Endodermal cell (in vitro differentiated cells): ENCODE measurements around the gene NOX3. TPM values are rescaled to one million over a fixed set of nuclear protein-coding genes. Genes with fewer than 3 reads are reported as not detected.

Experiments
- DNase-seq: peaks from one replicate; pipeline ENCODE4 v3.0.0-alpha.2; 2017
- H3K27ac ChIP-seq: 2 replicates; pipeline ENCODE4 v1.5.1; 2013; ENCODE audit warnings: mild to moderate bottlenecking, low read depth, low read length, moderate library complexity
- H3K27me3 ChIP-seq: 2 replicates; pipeline ENCODE4 v1.6.1; 2013; ENCODE audit warnings: mild to moderate bottlenecking, low read length, moderate library complexity; ENCODE audit not compliant: insufficient read depth, control insufficient read depth, poor library complexity, severe bottlenecking
- H3K36me3 ChIP-seq: 2 replicates; pipeline ENCODE4 v1.7.0; 2013; ENCODE audit warnings: mild to moderate bottlenecking, low read length, moderate library complexity; ENCODE audit not compliant: control insufficient read depth, insufficient read depth
- H3K4me1 ChIP-seq: one replicate; pipeline ENCODE4 v1.7.0; 2013; ENCODE audit warnings: low read length; ENCODE audit not compliant: control insufficient read depth, insufficient read depth
- H3K4me3 ChIP-seq: 2 replicates; pipeline ENCODE4 v1.5.1; 2013; ENCODE audit warnings: mild to moderate bottlenecking, low read length, moderate library complexity
- H3K9ac ChIP-seq: 2 replicates; pipeline ENCODE4 v1.6.1; 2013; ENCODE audit warnings: mild to moderate bottlenecking, low read length, moderate library complexity; ENCODE audit not compliant: poor library complexity, severe bottlenecking; ENCODE audit errors: extremely low read depth
- H3K9me3 ChIP-seq: 2 replicates; pipeline ENCODE4 v1.6.1; 2013; ENCODE audit warnings: mild to moderate bottlenecking, low read length, moderate library complexity; ENCODE audit not compliant: control insufficient read depth
- H3K27ac Mint-ChIP-seq: 2 replicates; pipeline ENCODE4 v1.8.0; 2020; ENCODE audit warnings: mixed read lengths
- H3K27me3 Mint-ChIP-seq: 2 replicates; pipeline ENCODE4 v1.8.0; 2021; ENCODE audit warnings: mild to moderate bottlenecking, mixed read lengths; ENCODE audit not compliant: insufficient read depth
- H3K36me3 Mint-ChIP-seq: 2 replicates; pipeline ENCODE4 v1.8.0; 2020; ENCODE audit warnings: low read depth, mixed read lengths
- H3K4me1 Mint-ChIP-seq: 2 replicates; pipeline ENCODE4 v1.8.0; 2020; ENCODE audit warnings: mixed read lengths
- H3K4me3 Mint-ChIP-seq: 2 replicates; pipeline ENCODE4 v1.8.0; 2020; ENCODE audit warnings: mild to moderate bottlenecking, moderate library complexity, mixed read lengths
- H3K9me3 Mint-ChIP-seq: 2 replicates; pipeline ENCODE4 v1.8.0; 2020; ENCODE audit warnings: mild to moderate bottlenecking, mixed read lengths
- CTCF ChIP-seq: fragments of 200-600 bp; sonication (generic); conservative IDR thresholded peaks from 2 replicates; pipeline ENCODE4 v1.5.0; 2021; ENCODE audit warnings: antibody characterized with exemption, mild to moderate bottlenecking
- WGBS, 2 experiments: methylation state at CpG; one replicate each; pipeline versions ENCODE4 v1.1.5 to v1.1.7; 2013; ENCODE audit warnings: missing lambda C conversion rate in 2 of 2, mixed read lengths in 1 of 2; ENCODE audit not compliant: insufficient coverage in 1 of 2, insufficient read length in 1 of 2; 5-methylcytosine and 5-hydroxymethylcytosine counted together
- total RNA-seq, 2 donors: library from RNA; stranded (reverse); fragmentation: NEBNext Ultra II Directional in 1 of 2; extraction: Animal tissue kit (Norgen Biotek cat#: 25700) in 1 of 2; gene quantifications; 2 replicates in 1 of 2; 3 replicates in 1 of 2; pipeline ENCODE4 v1.2.1, GENCODE V29; 2021

The NOX3 gene
- total RNA-seq, 2 donors from 2014 or later, result not detected

- Mint-ChIP-seq H3K9me3 (no peaks in the 10 kb centered on the region), H3K4me3 (no peak overlapping the region), H3K27me3 (no peaks in the 10 kb centered on the region), H3K36me3 (no peaks in the 10 kb centered on the region), H3K27ac (no peak overlapping the region), H3K4me1 (peaks cover 18% of the 10 kb centered on the region)
- WGBS, 2 experiments, result 81 to 89% methylated on average over 6 to 9 of the region's 9 CpGs
- no peak overlapping the region for H3K27ac ChIP-seq
- H3K36me3 ChIP-seq, result no peaks in the 10 kb centered on the region
- no peak overlapping the region for H3K9ac ChIP-seq
- TF ChIP-seq CTCF, result no peak
- H3K9me3 ChIP-seq, result no peaks in the 10 kb centered on the region
- H3K4me1 ChIP-seq, result peaks cover 6% of the 10 kb centered on the region
- DNase-seq, result no peak
- H3K27me3 ChIP-seq, result no peaks in the 10 kb centered on the region
- H3K4me3 ChIP-seq, result no peak overlapping the region
Measured at GRCh38 chr6:155444952-155445903, 10.4 kb downstream of the NOX3 start.

- Histone ChIP-seq H3K4me3 (no peak overlapping the region), H3K4me1 (peaks cover 6% of the 10 kb centered on the region), H3K9me3 (no peaks in the 10 kb centered on the region), H3K9ac (no peak overlapping the region), H3K27ac (no peak overlapping the region), H3K27me3 (no peaks in the 10 kb centered on the region), H3K36me3 (no peaks in the 10 kb centered on the region)
- DNase-seq, result no peak
- Mint-ChIP-seq H3K9me3 (no peaks in the 10 kb centered on the region), H3K36me3 (no peaks in the 10 kb centered on the region), H3K4me3 (no peak overlapping the region), H3K27ac (no peak overlapping the region), H3K27me3 (no peaks in the 10 kb centered on the region), H3K4me1 (peaks cover 11% of the 10 kb centered on the region)
- no peak for TF ChIP-seq CTCF
- WGBS, 2 experiments, result 91 to 93% methylated on average over 4 to 9 of the region's 9 CpGs
Measured at GRCh38 chr6:155444120-155444917, 11.3 kb downstream of the NOX3 start.

- no peak overlapping the region for H3K27ac ChIP-seq
- DNase-seq, result no peak
- no peaks in the 10 kb centered on the region for H3K36me3 Mint-ChIP-seq
- H3K4me1 Mint-ChIP-seq, result no peaks in the 10 kb centered on the region
- TF ChIP-seq CTCF, result no peak
- no peaks in the 10 kb centered on the region for H3K9me3 ChIP-seq
- no peaks in the 10 kb centered on the region for H3K27me3 ChIP-seq
- WGBS, 2 experiments, result 93 to 98% methylated on average over 5 to 9 of the region's 9 CpGs
- no peak overlapping the region for H3K4me3 Mint-ChIP-seq
- peaks cover 6% of the 10 kb centered on the region for H3K27me3 Mint-ChIP-seq
- no peak overlapping the region for H3K4me3 ChIP-seq
- H3K36me3 ChIP-seq, result no peaks in the 10 kb centered on the region
- H3K27ac Mint-ChIP-seq, result no peak overlapping the region
- no peak overlapping the region for H3K9ac ChIP-seq
- no peaks in the 10 kb centered on the region for H3K4me1 ChIP-seq
- H3K9me3 Mint-ChIP-seq, result no peaks in the 10 kb centered on the region
Measured at GRCh38 chr6:155443168-155443567, 12.5 kb downstream of the NOX3 start.
